ENCODE measurements around the gene ADCY3.
"Not testable (repeated sequence)": the region's sequence is repeated elsewhere in the genome, so short reads cannot be mapped to it uniquely, and the experiment has no call there.

GRCh38 chr2:24800487-24800886 is 119.5 kb downstream of the ADCY3 start:
- not testable (repeated sequence) for TF ChIP-seq POLR2A (IDR thresholded peaks at IDR 0.05; ENCODE audit: low read depth, low read length); SMC3 (IDR thresholded peaks at IDR 0.05; ENCODE audit: low read depth, low read length); RAD21 (IDR thresholded peaks at IDR 0.05; ENCODE audit: low read length); CEBPB (IDR thresholded peaks at IDR 0.05; ENCODE audit: low read depth, low read length); RFX5 (IDR thresholded peaks at IDR 0.05; ENCODE audit: low read depth, low read length); NFE2L2 (IDR thresholded peaks at IDR 0.05; ENCODE audit: low read depth, low read length); RCOR1 (IDR thresholded peaks at IDR 0.05; ENCODE audit: insufficient replicate concordance, low read length); FOS (IDR thresholded peaks at IDR 0.05; ENCODE audit: low read depth, low read length); BHLHE40 (IDR thresholded peaks at IDR 0.05; ENCODE audit: low read depth, low read length); CHD1 (IDR thresholded peaks at IDR 0.05; ENCODE audit: low read depth, low read length); MAFK (IDR thresholded peaks at IDR 0.05; ENCODE audit: low read depth, low read length)
- TF ChIP-seq, protein P1, sequence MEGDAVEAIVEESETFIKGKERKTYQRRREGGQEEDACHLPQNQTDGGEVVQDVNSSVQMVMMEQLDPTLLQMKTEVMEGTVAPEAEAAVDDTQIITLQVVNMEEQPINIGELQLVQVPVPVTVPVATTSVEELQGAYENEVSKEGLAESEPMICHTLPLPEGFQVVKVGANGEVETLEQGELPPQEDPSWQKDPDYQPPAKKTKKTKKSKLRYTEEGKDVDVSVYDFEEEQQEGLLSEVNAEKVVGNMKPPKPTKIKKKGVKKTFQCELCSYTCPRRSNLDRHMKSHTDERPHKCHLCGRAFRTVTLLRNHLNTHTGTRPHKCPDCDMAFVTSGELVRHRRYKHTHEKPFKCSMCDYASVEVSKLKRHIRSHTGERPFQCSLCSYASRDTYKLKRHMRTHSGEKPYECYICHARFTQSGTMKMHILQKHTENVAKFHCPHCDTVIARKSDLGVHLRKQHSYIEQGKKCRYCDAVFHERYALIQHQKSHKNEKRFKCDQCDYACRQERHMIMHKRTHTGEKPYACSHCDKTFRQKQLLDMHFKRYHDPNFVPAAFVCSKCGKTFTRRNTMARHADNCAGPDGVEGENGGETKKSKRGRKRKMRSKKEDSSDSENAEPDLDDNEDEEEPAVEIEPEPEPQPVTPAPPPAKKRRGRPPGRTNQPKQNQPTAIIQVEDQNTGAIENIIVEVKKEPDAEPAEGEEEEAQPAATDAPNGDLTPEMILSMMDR (conservative IDR thresholded peaks at IDR 0.05; ENCODE audit: low read depth, low read length), result not testable (repeated sequence)
- TF ChIP-seq, protein P2, sequence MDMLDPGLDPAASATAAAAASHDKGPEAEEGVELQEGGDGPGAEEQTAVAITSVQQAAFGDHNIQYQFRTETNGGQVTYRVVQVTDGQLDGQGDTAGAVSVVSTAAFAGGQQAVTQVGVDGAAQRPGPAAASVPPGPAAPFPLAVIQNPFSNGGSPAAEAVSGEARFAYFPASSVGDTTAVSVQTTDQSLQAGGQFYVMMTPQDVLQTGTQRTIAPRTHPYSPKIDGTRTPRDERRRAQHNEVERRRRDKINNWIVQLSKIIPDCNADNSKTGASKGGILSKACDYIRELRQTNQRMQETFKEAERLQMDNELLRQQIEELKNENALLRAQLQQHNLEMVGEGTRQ (IDR thresholded peaks at IDR 0.05; ENCODE audit: low read depth, low read length), result not testable (repeated sequence)

Measured in IMR-90 (cell line).